Neural cell (in vitro differentiated cells): ENCODE data around the gene NCKAP5L.

Source experiments
- CTCF ChIP-seq: fragments of 450-650 bp; IDR thresholded peaks from 2 replicates; pipeline ENCODE4 v1.5.1; 2014; ENCODE audit warnings: antibody characterized with exemption, mild to moderate bottlenecking, moderate library complexity; ENCODE audit not compliant: poor library complexity, severe bottlenecking
- EP300 ChIP-seq: fragments of 450-650 bp; conservative IDR thresholded peaks from 2 replicates; pipeline ENCODE4 v1.6.1; 2014; ENCODE audit warnings: antibody characterized with exemption, mild to moderate bottlenecking, moderate library complexity; ENCODE audit not compliant: poor library complexity, severe bottlenecking
- EZH2 ChIP-seq: fragments of 200-600, 300-800 bp; shearing (Covaris generic), sonication (generic); IDR thresholded peaks from 2 replicates; pipeline ENCODE4 v1.6.1; 2014; ENCODE audit warnings: antibody characterized with exemption, low read length, borderline replicate concordance, mild to moderate bottlenecking; ENCODE audit not compliant: insufficient read depth, poor library complexity, severe bottlenecking
- MXI1 ChIP-seq: fragments of 450-650 bp; conservative IDR thresholded peaks from 2 replicates; pipeline ENCODE4 v1.6.1; 2014; ENCODE audit warnings: antibody characterized with exemption, mild to moderate bottlenecking; ENCODE audit not compliant: poor library complexity, severe bottlenecking
- POLR2AphosphoS5 ChIP-seq: IDR thresholded peaks from 2 replicates; pipeline ENCODE4 v1.6.1; 2012
- RAD21 ChIP-seq: fragments of 450-650 bp; conservative IDR thresholded peaks from 2 replicates; pipeline ENCODE4 v1.6.1; 2014; ENCODE audit warnings: antibody characterized with exemption, mild to moderate bottlenecking, moderate library complexity
- REST ChIP-seq: IDR thresholded peaks from 2 replicates; pipeline ENCODE4 v1.6.1; 2012; ENCODE audit warnings: borderline replicate concordance
- SMC3 ChIP-seq: fragments of 450-650 bp; conservative IDR thresholded peaks from 2 replicates; pipeline ENCODE4 v1.6.1; 2014; ENCODE audit warnings: antibody characterized with exemption, mild to moderate bottlenecking, moderate library complexity; ENCODE audit not compliant: poor library complexity

- TF ChIP-seq EP300: no peak
- TF ChIP-seq CTCF: no peak
- no peak for TF ChIP-seq REST
- no peak for TF ChIP-seq POLR2AphosphoS5
- TF ChIP-seq EZH2: no peak
- TF ChIP-seq MXI1: no peak
- TF ChIP-seq RAD21: no peak
- TF ChIP-seq SMC3: no peak
These were observed 26.8 kb upstream of the NCKAP5L start for GRCh38 chr12:49854976-49855375.
